Liver (tissue), 9 donors: ENCODE data around the gene NTM. TPM values are rescaled to one million over a fixed set of nuclear protein-coding genes. Genes with fewer than 3 reads are reported as not detected.

Experiments used
- DNase-seq: peaks from one replicate; pipeline ENCODE4 v3.0.0-alpha.2; 2017; ENCODE audit warnings: low spot score
- H3K27ac ChIP-seq, 2 donors: one replicate each; pipeline ENCODE4 v1.7.0; 2013; ENCODE audit warnings: inconsistent platforms in 2 of 2, low read length in 2 of 2, control low read depth in 1 of 2, low read depth in 1 of 2, mild to moderate bottlenecking in 1 of 2
- H3K27me3 ChIP-seq, 4 donors: one replicate each; pipeline versions ENCODE4 v1.6.1 to v1.7.0; 2013; ENCODE audit warnings: low read length in 3 of 4, inconsistent platforms in 1 of 4, mild to moderate bottlenecking in 1 of 4, moderate library complexity in 1 of 4; ENCODE audit not compliant: control insufficient read depth in 4 of 4, insufficient read depth in 4 of 4
- H3K36me3 ChIP-seq, 4 donors: one replicate each; pipeline versions ENCODE4 v1.6.1 to v1.7.0; 2013; ENCODE audit warnings: low read length in 3 of 4, mild to moderate bottlenecking in 3 of 4, low read depth in 1 of 4, moderate library complexity in 1 of 4; ENCODE audit not compliant: control insufficient read depth in 4 of 4, insufficient read depth in 3 of 4
- H3K4me1 ChIP-seq, 4 donors: one replicate each; pipeline versions ENCODE4 v1.6.1 to v1.7.0; 2013; ENCODE audit warnings: low read length in 3 of 4, mild to moderate bottlenecking in 3 of 4, moderate library complexity in 1 of 4; ENCODE audit not compliant: control insufficient read depth in 4 of 4, insufficient read depth in 4 of 4
- H3K4me3 ChIP-seq, 3 donors: one replicate each; pipeline versions ENCODE4 v1.6.1 to v1.7.0; 2013; ENCODE audit warnings: low read length in 3 of 3, control low read depth in 1 of 3, low read depth in 1 of 3, mild to moderate bottlenecking in 1 of 3
- H3K9ac ChIP-seq, 2 donors: one replicate each; pipeline ENCODE4 v1.7.0; 2013; ENCODE audit warnings: low read length in 2 of 2, mild to moderate bottlenecking in 2 of 2, moderate library complexity in 2 of 2, control low read depth in 1 of 2, low read depth in 1 of 2
- H3K9me3 ChIP-seq, 4 donors: one replicate each; pipeline versions ENCODE4 v1.6.1 to v1.7.0; 2013; ENCODE audit warnings: low read length in 3 of 4; ENCODE audit not compliant: control insufficient read depth in 4 of 4
- CTCF ChIP-seq: fragments of 150-350 bp; IDR thresholded peaks from 2 replicates; pipeline ENCODE4 v1.5.1; 2017; ENCODE audit warnings: improper control_type of control experiment, low read depth, low read length; ENCODE audit not compliant: missing input control
- EGR1 ChIP-seq, 2 donors: IDR thresholded peaks; 2 replicates each; pipeline ENCODE4 v1.6.1; 2016 to 2018; ENCODE audit warnings: antibody characterized with exemption in 2 of 2, low read depth in 2 of 2
- FOXA1 ChIP-seq: IDR thresholded peaks from 2 replicates; pipeline ENCODE4 v1.6.1; 2016; ENCODE audit warnings: antibody characterized with exemption
- FOXA2 ChIP-seq: IDR thresholded peaks from 2 replicates; pipeline ENCODE4 v1.6.1; 2016; ENCODE audit warnings: antibody characterized with exemption
- GABPA ChIP-seq, 2 donors: IDR thresholded peaks in 1 of 2; conservative IDR thresholded peaks in 1 of 2; 2 replicates each; pipeline ENCODE4 v1.6.1; 2016; ENCODE audit warnings: antibody characterized with exemption in 2 of 2, mild to moderate bottlenecking in 1 of 2, moderate library complexity in 1 of 2
- HNF4A ChIP-seq, 2 donors: conservative IDR thresholded peaks; 2 replicates each; pipeline ENCODE4 v1.6.1; 2016; ENCODE audit warnings: antibody characterized with exemption in 2 of 2, mild to moderate bottlenecking in 2 of 2
- HNF4G ChIP-seq: IDR thresholded peaks from 2 replicates; pipeline ENCODE4 v1.6.1; 2016; ENCODE audit warnings: antibody characterized with exemption
- JUND ChIP-seq, 2 donors: IDR thresholded peaks; 2 replicates each; pipeline ENCODE4 v1.6.1; 2016; ENCODE audit warnings: antibody characterized with exemption in 2 of 2
- MAX ChIP-seq: IDR thresholded peaks from 2 replicates; pipeline ENCODE4 v1.6.1; 2016; ENCODE audit warnings: antibody characterized with exemption
- NR2F2 ChIP-seq: IDR thresholded peaks from 2 replicates; pipeline ENCODE4 v1.6.1; 2016; ENCODE audit warnings: antibody characterized with exemption
- RAD21 ChIP-seq, 2 donors: IDR thresholded peaks; 2 replicates each; pipeline ENCODE4 v1.6.1; 2016; ENCODE audit warnings: antibody characterized with exemption in 2 of 2, mild to moderate bottlenecking in 2 of 2
- RXRA ChIP-seq, 2 donors: IDR thresholded peaks; 2 replicates each; pipeline ENCODE4 v1.6.1; 2017 to 2018; ENCODE audit warnings: antibody characterized with exemption in 2 of 2, mild to moderate bottlenecking in 1 of 2
- SP1 ChIP-seq: IDR thresholded peaks from 2 replicates; pipeline ENCODE4 v1.6.1; 2018; ENCODE audit warnings: antibody characterized with exemption, mild to moderate bottlenecking
- TAF1 ChIP-seq: conservative IDR thresholded peaks from 2 replicates; pipeline ENCODE4 v1.6.1; 2016; ENCODE audit warnings: antibody characterized with exemption, mild to moderate bottlenecking
- YY1 ChIP-seq: IDR thresholded peaks from 2 replicates; pipeline ENCODE4 v1.6.1; 2016; ENCODE audit warnings: antibody characterized with exemption, mild to moderate bottlenecking
- WGBS: extraction: QIAGEN DNeasy Blood & Tissue Kit; methylation state at CpG from one replicate; pipeline ENCODE4 v1.1.7; 2013; 5-methylcytosine and 5-hydroxymethylcytosine counted together
- polyA plus RNA-seq, 2 donors: library from polyadenylated mRNA; stranded (reverse) in 1 of 2; unstranded in 1 of 2; fragments of 200-250 nt in 1 of 2; fragments of >200 nt in 1 of 2; fragmentation: Nextera tagmentation in 1 of 2; extraction: Ambion mirVana in 1 of 2; gene quantifications; one replicate each; pipeline versions ENCODE4 v1.2.1 to v1.2.3, GENCODE V29; 2013 to 2015
- total RNA-seq, 2 donors: library from RNA; depleted of rRNA; stranded (reverse); fragments of >200 nt; gene quantifications; one replicate each; pipeline ENCODE4 v1.2.3, GENCODE V29; 2014
- TF ChIP-seq, protein P1 (sequence below): IDR thresholded peaks from 2 replicates; pipeline ENCODE4 v1.6.1; 2016; ENCODE audit warnings: antibody characterized with exemption
- TF ChIP-seq, protein P2 (sequence below): IDR thresholded peaks from 2 replicates; pipeline ENCODE4 v1.6.1; 2016; ENCODE audit warnings: antibody characterized with exemption
- TF ChIP-seq, protein P3 (sequence below): IDR thresholded peaks from 2 replicates; pipeline ENCODE4 v1.6.1; 2016; ENCODE audit warnings: antibody characterized with exemption, mild to moderate bottlenecking
- donor health status: healthy.
- donor health status: healthy.
- donor health status: healthy.
- donor health status: healthy.
- donor health status: healthy.

NTM gene
- total and polyA plus RNA-seq, 4 donors = 0.08 to 1.1 (median 0.08) TPM; not detected in 1

GRCh38 chr11:132184079-132184478, 813.7 kb downstream of the NTM start:
- Histone ChIP-seq H3K9ac (no peak overlapping the region), H3K4me1 (no peaks in the 10 kb centered on the region), H3K27ac (no peak overlapping the region), H3K4me3 (no peak overlapping the region), H3K36me3 (no peaks in the 10 kb centered on the region), H3K9me3 (no peaks in the 10 kb centered on the region), H3K27me3 (peaks cover 0 to 3% (median 0%) of the 10 kb centered on the region in 4 donors)
- TF ChIP-seq, protein P1, sequence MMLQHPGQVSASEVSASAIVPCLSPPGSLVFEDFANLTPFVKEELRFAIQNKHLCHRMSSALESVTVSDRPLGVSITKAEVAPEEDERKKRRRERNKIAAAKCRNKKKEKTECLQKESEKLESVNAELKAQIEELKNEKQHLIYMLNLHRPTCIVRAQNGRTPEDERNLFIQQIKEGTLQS = no peak
- TF ChIP-seq EGR1 (IDR thresholded peaks at IDR 0.05; ENCODE audit: low read depth in 2 of 2) (no peak), RXRA (IDR thresholded peaks at IDR 0.05) (no peak), FOXA2 (no peak), HNF4G (no peak), GABPA (IDR thresholded peaks at IDR 0.05 in 1 of 2, conservative IDR thresholded peaks at IDR 0.05 in 1 of 2) (no peak), RAD21 (IDR thresholded peaks at IDR 0.05) (no peak), JUND (IDR thresholded peaks at IDR 0.05) (no peak), TAF1 (no peak), MAX (no peak), NR2F2 (no peak), CTCF (no peak), SP1 (no peak), HNF4A (conservative IDR thresholded peaks at IDR 0.05) (no peak), FOXA1 (no peak), YY1 (no peak)
- TF ChIP-seq, protein P2, sequence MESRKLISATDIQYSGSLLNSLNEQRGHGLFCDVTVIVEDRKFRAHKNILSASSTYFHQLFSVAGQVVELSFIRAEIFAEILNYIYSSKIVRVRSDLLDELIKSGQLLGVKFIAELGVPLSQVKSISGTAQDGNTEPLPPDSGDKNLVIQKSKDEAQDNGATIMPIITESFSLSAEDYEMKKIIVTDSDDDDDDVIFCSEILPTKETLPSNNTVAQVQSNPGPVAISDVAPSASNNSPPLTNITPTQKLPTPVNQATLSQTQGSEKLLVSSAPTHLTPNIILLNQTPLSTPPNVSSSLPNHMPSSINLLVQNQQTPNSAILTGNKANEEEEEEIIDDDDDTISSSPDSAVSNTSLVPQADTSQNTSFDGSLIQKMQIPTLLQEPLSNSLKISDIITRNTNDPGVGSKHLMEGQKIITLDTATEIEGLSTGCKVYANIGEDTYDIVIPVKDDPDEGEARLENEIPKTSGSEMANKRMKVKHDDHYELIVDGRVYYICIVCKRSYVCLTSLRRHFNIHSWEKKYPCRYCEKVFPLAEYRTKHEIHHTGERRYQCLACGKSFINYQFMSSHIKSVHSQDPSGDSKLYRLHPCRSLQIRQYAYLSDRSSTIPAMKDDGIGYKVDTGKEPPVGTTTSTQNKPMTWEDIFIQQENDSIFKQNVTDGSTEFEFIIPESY = no peak
- TF ChIP-seq, protein P3, sequence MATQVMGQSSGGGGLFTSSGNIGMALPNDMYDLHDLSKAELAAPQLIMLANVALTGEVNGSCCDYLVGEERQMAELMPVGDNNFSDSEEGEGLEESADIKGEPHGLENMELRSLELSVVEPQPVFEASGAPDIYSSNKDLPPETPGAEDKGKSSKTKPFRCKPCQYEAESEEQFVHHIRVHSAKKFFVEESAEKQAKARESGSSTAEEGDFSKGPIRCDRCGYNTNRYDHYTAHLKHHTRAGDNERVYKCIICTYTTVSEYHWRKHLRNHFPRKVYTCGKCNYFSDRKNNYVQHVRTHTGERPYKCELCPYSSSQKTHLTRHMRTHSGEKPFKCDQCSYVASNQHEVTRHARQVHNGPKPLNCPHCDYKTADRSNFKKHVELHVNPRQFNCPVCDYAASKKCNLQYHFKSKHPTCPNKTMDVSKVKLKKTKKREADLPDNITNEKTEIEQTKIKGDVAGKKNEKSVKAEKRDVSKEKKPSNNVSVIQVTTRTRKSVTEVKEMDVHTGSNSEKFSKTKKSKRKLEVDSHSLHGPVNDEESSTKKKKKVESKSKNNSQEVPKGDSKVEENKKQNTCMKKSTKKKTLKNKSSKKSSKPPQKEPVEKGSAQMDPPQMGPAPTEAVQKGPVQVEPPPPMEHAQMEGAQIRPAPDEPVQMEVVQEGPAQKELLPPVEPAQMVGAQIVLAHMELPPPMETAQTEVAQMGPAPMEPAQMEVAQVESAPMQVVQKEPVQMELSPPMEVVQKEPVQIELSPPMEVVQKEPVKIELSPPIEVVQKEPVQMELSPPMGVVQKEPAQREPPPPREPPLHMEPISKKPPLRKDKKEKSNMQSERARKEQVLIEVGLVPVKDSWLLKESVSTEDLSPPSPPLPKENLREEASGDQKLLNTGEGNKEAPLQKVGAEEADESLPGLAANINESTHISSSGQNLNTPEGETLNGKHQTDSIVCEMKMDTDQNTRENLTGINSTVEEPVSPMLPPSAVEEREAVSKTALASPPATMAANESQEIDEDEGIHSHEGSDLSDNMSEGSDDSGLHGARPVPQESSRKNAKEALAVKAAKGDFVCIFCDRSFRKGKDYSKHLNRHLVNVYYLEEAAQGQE = no peak
- 52% methylated on average over 4 of the region's 4 CpGs for WGBS
- no peak for DNase-seq
